ENCODE measurements around the gene LIMK1.
A peak's percentile ranks its signal among the peaks of the same experiment; 100 is the strongest.
"Not testable (repeated sequence)": the region's sequence is repeated elsewhere in the genome, so short reads cannot be mapped to it uniquely, and the experiment has no call there.

LIMK1 gene

DNA sequence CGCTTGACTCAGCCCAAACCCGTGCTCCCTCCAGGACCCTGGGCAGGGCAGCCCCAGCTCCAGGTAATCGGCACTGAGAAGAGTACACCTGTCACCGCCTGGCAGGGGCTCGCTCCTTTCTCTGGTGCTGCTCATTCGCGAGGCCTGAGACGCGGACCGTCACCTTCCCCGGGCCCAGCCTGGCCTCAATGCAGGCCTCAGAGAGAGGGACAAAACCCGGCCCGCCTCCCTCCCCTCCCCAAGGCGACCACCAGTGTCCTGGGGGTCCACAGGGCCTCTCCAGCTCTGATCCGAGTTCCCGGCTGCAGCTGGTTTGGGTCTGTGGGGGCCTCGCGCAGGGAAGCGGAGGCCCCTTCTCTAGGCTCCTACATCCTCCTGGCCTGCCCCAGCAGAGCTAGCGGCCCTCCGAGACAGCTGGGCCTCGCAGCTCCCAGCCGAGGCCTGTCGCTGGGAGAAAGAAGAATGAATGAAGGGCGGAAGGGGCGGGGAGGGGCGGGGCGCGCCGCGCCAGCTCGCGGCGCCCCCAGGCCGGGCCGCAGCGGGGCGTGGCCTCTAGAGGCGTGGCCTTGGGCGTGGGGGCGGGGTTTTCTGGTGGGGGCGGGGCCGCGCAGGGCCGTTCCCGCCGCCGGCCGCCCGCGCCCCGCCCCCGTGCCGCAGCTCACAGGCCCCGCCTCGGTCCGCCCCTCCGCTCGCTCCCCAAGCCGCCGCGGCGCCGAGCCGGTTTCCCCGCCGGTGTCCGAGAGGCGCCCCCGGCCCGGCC lies at the start of gene LIMK1:
TSS of gene LIMK1 (plus strand) at position 688 of the 760 bp plus-strand sequence. CDS start 187 bp downstream, outside the sequence.
- Mint-ChIP-seq H3K4me1 (ENCODE audit: low read depth) (peaks cover 31% of the 10 kb centered on the region), H3K9me3 (no peaks in the 10 kb centered on the region), H3K27me3 (no peaks in the 10 kb centered on the region), H3K36me3 (ENCODE audit: low read depth) (peaks cover 27% of the 10 kb centered on the region), H3K4me3 (peak within 1 kb of the TSS; percentile 91), H3K27ac (peak within 1 kb of the TSS; percentile 83)
- intact Hi-C loops (cut with micrococcal nuclease), result loop anchor here (1.0 to 5.0 kb wide), 2 partner anchors 10 to 346 kb away; partner anchors contain the start of gene ABHD11

DNA sequence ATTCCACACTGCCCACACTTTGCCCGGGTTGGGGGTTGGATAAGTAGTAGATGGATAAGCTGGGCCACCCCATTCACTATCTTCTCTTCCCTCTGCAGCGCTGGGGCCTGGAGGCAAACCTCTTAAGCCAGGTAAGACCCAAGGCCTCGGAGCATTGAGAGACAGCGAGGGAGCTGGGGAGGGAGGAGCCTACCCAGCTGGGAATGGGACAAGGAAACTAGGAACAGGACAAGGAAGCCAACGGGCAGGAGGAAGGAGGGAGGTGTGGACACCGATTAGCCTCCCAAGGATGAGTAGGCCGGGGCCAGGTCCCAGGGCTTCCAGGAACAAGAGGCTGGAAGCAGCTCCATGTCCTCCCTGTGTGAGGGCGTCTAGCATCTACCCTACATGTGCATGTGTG lies 46.0 kb upstream of the LIMK1 start:
- peaks cover 9% of the 10 kb centered on the region for H3K27me3 Mint-ChIP-seq
- no peaks in the 10 kb centered on the region for H3K4me1 Mint-ChIP-seq (ENCODE audit: low read depth)
- H3K4me3 Mint-ChIP-seq, result no peak overlapping the region
- intact Hi-C loops (cut with micrococcal nuclease), result no loop called here
- H3K9me3 Mint-ChIP-seq, result no peaks in the 10 kb centered on the region
- H3K27ac Mint-ChIP-seq, result no peak overlapping the region
- H3K36me3 Mint-ChIP-seq (ENCODE audit: low read depth), result no peaks in the 10 kb centered on the region

DNA sequence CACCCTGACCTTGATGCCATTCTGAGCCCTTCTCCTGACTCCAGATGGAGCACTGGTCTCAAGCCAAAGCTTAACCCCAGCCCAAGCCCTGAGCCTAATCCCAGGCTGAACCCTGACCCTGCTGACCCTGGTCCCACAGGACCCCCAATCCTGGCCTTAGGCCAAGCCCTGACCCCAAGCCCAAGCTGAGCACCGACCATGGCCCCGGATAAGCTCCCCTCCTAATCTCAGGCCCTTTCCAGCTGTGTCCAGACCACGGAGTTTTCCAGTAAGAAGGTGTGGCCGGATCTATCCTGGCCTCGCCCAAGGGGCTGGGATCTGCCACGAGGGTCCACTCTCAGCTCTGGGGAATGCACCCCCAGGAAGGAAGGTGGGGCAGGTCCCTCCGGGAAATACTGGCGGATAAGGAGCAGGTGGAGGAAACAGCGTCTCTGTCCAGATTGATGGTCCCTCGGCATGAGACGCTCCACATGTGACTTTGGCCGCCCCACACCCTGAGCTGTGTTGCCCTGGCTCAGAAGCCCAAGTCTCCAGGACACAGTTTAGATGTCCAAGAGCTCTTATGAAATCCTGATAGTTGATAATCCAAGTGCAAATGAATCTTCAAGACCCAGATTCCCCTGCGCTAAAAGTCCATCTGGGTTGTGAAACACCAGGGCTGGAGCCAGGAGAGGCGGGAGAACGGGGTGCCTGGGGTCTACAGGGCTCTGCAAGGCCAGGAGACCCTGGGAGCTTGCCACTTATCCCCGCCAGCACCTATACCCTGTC lies 45.2 kb upstream of the LIMK1 start:
- Mint-ChIP-seq H3K27me3 (peaks cover 8% of the 10 kb centered on the region), H3K4me3 (no peak overlapping the region)

DNA sequence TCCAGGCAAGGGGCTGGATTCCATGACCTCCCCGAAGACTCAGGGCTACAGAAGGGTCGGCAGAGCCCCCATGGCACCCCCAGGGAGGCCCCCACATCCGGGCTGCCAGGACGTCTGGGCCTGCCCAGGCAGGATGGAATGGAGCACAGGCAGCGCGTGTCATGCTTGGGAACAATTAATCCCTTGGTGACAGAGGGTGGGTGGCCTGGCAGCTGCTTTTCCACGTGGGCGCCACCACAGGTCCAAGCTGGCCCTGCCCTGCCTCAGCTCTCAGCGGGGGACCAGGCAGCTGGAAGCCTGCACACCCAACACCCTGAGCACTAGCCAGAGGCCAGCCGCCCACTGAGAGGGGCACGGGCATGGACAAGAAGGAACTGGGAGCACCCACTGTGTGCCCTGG lies 44.3 kb upstream of the LIMK1 start:
- no peaks in the 10 kb centered on the region for H3K36me3 Mint-ChIP-seq (ENCODE audit: low read depth)
- H3K9me3 Mint-ChIP-seq, result no peaks in the 10 kb centered on the region
- no peak overlapping the region for H3K27ac Mint-ChIP-seq
- H3K27me3 Mint-ChIP-seq, result peaks cover 6% of the 10 kb centered on the region
- intact Hi-C loops (cut with micrococcal nuclease), result no loop called here
- no peak overlapping the region for H3K4me3 Mint-ChIP-seq
- no peaks in the 10 kb centered on the region for H3K4me1 Mint-ChIP-seq (ENCODE audit: low read depth)

More for the DNA sequence above, 45.2 kb upstream of the LIMK1 start:
- Mint-ChIP-seq H3K4me1 (ENCODE audit: low read depth) (no peaks in the 10 kb centered on the region), H3K9me3 (no peaks in the 10 kb centered on the region), H3K36me3 (ENCODE audit: low read depth) (no peaks in the 10 kb centered on the region), H3K27ac (no peak overlapping the region)
- intact Hi-C loops (cut with micrococcal nuclease), result no loop called here

DNA sequence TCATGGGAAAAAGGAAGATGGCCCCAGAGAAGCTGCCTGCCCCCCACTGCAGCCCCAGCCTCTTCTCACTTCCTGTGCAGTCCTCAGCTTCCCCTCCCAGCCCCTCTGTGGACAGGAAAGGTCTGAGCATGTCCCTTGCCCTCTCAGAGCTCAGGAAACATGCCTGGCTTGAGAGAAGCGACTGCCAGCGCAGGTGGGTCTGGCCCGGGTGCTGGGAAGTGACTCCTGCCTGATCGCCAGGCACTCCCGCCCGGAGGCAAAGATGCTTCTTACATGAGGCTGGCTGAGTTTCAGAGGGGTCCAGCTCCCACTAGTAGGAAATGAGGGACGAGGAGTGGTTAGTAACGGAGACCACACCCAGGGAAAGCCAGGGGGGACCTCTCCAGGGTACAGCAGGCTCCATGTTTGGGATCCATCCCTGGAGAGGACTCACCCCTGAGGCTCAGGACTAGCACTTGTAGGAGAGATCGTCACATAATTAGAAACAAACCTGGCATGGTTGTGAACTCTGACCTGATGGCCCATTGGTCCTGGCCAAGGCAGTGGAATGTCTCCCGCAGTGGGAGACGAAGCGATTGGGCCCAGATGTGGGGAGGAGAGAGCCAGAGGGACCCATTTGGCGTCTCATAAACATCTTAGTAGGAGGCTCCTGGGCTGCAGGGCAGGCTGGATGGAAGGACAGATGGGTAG lies 43.4 kb upstream of the LIMK1 start:
- H3K36me3 Mint-ChIP-seq (ENCODE audit: low read depth), result no peaks in the 10 kb centered on the region
- no peaks in the 10 kb centered on the region for H3K4me1 Mint-ChIP-seq (ENCODE audit: low read depth)
- H3K27ac Mint-ChIP-seq, result no peak overlapping the region
- no peaks in the 10 kb centered on the region for H3K9me3 Mint-ChIP-seq
- peaks cover 6% of the 10 kb centered on the region for H3K27me3 Mint-ChIP-seq
- H3K4me3 Mint-ChIP-seq, result no peak overlapping the region
- intact Hi-C loops (cut with micrococcal nuclease), result no loop called here

DNA sequence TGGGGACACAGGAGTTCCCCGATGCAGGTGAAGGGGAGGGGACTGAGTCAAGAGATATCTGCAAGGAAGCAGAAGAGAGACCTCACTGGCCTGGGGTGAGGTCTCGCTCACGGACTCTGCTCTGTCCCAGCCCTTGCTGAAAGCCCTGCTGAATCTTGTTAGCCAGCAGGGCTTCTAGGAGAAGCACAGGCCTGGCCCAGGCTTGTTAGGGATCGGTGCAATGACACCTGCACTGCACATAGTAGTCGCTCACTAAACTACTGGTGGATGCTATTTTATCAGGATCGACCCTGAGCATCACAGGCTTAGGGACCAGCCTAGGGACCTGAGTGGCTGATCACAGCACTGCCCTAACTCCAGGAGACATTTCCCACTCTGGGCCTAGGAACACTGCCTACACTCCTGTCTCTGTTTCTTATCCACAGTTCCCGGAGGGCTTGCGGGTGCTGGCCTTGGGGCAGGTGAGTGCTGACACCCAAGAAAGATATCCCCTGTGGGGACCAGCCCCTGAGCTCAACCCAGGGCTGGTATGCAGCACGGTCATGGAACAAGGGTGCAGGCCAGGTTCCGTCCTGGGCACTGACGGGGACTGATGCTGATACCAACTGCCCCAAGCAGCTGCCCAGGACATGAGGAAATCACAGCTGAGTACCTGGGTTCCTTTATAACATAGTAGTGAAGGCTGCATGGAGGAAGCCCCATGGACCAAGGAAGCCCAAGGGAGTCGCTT lies 42.6 kb upstream of the LIMK1 start:
- H3K27ac Mint-ChIP-seq, result no peak overlapping the region
- no peaks in the 10 kb centered on the region for H3K36me3 Mint-ChIP-seq (ENCODE audit: low read depth)
- H3K9me3 Mint-ChIP-seq, result no peaks in the 10 kb centered on the region
- intact Hi-C loops (cut with micrococcal nuclease), result no loop called here
- no peak overlapping the region for H3K4me3 Mint-ChIP-seq
- H3K27me3 Mint-ChIP-seq, result peaks cover 6% of the 10 kb centered on the region
- H3K4me1 Mint-ChIP-seq (ENCODE audit: low read depth), result no peaks in the 10 kb centered on the region

DNA sequence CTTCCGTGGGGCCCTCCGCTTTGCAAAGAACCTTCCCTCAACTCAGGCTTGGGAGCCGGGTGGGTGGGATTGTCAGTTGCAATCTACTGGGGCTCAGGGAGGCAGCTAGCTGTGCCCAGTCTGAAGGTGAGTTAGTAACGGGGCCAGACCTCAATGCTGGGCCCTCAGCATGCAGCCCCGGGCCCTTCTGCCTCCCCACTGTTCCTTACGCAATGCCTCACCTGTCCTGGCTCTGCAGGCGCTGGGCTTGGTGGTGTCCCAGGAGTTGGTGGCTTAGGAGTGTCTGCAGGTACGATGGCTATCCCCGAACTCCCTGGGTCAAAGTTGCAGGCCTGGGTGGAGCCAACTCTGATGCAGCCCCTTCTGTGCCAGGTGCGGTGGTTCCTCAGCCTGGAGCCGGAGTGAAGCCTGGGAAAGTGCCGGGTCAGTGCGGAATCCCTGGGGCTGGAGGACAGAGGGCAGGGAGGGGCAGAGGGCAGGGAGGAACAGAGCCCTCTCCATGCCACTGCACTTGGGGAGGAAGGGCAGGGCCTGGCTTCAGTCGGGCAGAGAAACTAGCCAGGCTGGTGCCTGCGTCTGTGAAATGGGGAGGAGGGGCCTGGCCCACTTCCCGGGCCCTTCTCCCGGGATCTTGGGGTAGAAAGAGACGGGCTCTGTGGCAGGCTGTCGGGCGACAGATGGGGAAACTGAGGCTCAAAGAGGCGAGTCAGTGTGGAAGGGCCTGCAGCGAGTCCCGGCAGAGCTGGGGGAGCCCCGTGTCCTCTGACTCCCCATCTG lies 40.7 kb upstream of the LIMK1 start:
- Mint-ChIP-seq H3K9me3 (no peaks in the 10 kb centered on the region), H3K4me1 (ENCODE audit: low read depth) (no peaks in the 10 kb centered on the region), H3K36me3 (ENCODE audit: low read depth) (no peaks in the 10 kb centered on the region), H3K27me3 (peaks cover 6% of the 10 kb centered on the region), H3K27ac (no peak overlapping the region), H3K4me3 (no peak overlapping the region)
- intact Hi-C loops (cut with micrococcal nuclease), result no loop called here

DNA sequence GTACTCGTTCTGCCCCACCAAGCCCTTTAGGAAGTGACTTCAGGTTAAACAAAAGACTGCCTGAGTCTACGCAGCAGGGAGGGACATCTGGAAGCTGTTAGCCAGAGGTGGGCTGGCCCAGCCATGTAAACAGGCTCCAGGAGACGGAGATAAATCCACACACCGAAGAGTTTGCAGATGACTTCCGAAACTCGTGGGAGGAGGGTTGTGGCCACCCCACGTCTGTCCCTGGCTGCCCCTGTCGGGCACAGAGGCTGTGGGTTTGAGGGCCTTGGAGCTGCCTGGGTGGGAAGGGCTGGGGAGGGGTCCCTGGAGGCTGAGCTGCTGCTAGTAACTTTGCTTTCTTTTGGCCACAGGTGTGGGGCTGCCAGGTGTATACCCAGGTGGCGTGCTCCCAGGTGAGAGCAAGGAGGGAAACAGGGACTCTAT lies 40.1 kb upstream of the LIMK1 start:
- Mint-ChIP-seq H3K4me1 (ENCODE audit: low read depth) (no peaks in the 10 kb centered on the region), H3K36me3 (ENCODE audit: low read depth) (no peaks in the 10 kb centered on the region), H3K4me3 (no peak overlapping the region), H3K9me3 (no peaks in the 10 kb centered on the region), H3K27me3 (peaks cover 6% of the 10 kb centered on the region), H3K27ac (no peak overlapping the region)
- intact Hi-C loops (cut with micrococcal nuclease), result no loop called here

DNA sequence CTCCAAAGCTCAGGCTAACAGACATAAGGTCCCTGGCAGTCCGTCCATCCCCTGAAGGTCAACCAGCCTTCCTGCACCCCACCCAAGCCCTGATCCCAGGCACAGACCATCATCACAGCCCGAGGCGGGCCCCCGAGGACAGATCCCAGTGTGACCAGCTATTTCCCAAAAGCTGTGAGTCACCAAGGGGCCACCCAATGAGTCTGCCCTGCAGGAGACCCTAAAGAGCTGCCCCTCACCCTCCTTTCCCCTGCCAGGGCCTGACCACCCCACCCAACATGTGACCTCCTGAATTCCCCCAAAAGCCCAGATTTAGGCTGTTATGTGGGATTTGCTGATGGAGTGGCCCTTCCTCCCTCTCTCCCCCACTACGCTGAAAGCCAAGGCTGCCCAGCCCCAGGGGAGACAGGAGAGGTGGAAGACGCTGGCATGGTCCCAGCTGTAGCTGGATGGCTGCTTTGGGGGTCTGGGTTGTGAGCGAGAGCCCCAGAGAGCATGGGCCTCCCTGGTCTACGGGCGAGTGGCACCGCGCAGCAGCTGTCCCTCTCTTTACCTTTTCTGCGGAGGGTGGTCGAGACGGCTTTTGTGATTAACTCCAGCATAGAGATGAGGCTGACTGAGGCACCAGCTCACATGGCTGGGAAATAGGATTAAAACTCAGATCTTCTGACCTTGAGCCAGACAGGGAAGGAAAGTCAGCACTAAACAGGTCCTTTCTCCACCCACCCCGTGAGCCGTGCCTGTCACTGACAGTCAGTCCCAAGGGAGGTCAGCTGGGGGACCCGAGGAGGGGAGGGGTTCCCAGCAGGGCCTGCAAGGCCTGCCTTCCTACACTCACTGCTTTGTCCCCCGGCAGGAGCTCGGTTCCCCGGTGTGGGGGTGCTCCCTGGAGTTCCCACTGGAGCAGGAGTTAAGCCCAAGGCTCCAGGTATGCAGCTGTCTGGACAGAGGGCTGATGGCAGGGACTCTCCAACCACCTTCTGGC lies 38.9 kb upstream of the LIMK1 start:
- Mint-ChIP-seq H3K4me3 (no peak overlapping the region), H3K9me3 (no peaks in the 10 kb centered on the region), H3K27ac (no peak overlapping the region), H3K27me3 (peaks cover 6% of the 10 kb centered on the region), H3K4me1 (ENCODE audit: low read depth) (no peaks in the 10 kb centered on the region), H3K36me3 (ENCODE audit: low read depth) (no peaks in the 10 kb centered on the region)
- intact Hi-C loops (cut with micrococcal nuclease), result no loop called here

DNA sequence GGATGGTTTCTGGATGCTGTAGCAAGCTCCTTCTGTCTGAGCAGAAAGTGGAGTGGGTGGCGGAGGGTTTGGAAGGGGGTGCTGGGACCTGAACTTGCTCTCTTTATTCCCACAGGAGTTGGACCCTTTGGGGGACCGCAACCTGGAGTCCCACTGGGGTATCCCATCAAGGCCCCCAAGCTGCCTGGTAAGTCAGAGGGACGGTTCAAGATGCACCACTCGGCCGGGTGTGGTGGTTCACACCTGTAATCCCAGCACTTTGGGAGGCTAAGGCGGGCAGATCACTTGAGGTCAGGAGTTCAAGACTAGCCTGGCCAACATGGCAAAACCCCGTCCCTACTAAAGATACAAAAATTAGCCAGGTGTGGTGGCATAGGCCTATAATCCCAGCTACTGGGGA lies 37.0 kb upstream of the LIMK1 start:
- H3K27me3 Mint-ChIP-seq; H3K36me3 Mint-ChIP-seq (ENCODE audit: low read depth); H3K27ac Mint-ChIP-seq; H3K4me3 Mint-ChIP-seq; H3K4me1 Mint-ChIP-seq (ENCODE audit: low read depth); H3K9me3 Mint-ChIP-seq; intact Hi-C loops (cut with micrococcal nuclease): not testable (repeated sequence)

DNA sequence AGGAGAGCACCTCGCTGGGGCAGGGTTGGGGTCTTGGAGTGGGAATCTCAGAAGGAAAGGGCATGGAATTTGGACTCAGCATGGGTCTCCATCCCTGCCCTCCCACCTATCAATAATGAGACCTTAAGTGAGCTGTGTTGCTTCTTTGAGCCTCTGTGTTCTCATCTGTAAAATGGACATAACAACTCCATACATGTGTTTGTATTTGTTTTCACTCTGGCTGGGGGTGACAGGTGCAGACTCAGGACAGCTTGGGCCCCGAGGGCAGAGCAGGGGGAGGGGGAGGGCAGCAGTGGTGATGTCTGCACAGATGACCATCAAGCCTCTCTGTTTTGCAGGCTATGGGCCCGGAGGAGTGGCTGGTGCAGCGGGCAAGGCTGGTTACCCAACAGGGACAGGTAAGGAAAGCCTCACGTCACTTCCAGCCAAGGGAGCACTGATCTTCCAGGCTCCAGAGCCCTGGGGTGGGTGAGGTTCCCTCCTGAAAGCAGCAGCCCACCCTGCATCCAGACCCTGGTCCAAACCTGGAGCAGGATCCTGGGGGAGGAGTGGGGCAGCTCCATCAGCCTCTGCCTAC lies 35.7 kb upstream of the LIMK1 start:
- H3K36me3 Mint-ChIP-seq (ENCODE audit: low read depth), result no peaks in the 10 kb centered on the region
- no peak overlapping the region for H3K27ac Mint-ChIP-seq
- intact Hi-C loops (cut with micrococcal nuclease), result no loop called here
- H3K4me1 Mint-ChIP-seq (ENCODE audit: low read depth), result no peaks in the 10 kb centered on the region
- H3K9me3 Mint-ChIP-seq, result no peaks in the 10 kb centered on the region
- no peak overlapping the region for H3K4me3 Mint-ChIP-seq
- H3K27me3 Mint-ChIP-seq, result peaks cover 2% of the 10 kb centered on the region

DNA sequence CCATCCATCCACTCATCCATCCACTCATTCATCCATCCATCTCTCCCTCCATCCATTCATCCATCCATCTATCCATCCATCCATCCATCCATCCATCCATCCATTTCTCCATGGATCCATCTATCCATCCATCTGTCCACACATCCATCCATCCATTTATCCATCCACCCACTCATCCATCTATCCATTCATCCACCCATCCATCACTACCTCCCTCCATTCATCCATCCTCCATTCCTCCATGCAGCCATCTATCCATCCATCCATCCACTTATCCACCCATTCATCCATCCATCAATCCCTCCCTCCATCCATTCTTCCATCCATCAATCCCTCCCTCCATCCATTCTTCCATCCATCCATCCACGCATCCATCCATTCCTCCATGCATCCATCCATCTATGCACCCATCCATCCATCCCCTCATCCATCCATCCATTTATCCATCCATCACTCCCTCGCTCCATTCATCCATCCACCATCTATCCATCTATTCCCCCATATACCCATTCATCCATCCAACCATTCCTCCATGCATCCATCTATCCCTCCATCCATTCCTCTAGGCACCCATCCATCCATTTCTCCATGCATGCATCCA lies 34.5 kb upstream of the LIMK1 start:
- no peak overlapping the region for H3K4me3 Mint-ChIP-seq
- no peaks in the 10 kb centered on the region for H3K36me3 Mint-ChIP-seq (ENCODE audit: low read depth)
- H3K9me3 Mint-ChIP-seq, result no peaks in the 10 kb centered on the region
- H3K27ac Mint-ChIP-seq, result no peak overlapping the region
- intact Hi-C loops (cut with micrococcal nuclease), result no loop called here
- H3K4me1 Mint-ChIP-seq (ENCODE audit: low read depth), result no peaks in the 10 kb centered on the region
- H3K27me3 Mint-ChIP-seq, result peaks cover 3% of the 10 kb centered on the region

All from dendritic cell treated with granulocyte-macrophage colony-stimulating factor and Interleukin-4, amounts not matched to agents 40 ng/mL and 50 ng/mL, for 4 days (primary cell).